Muscle layer of duodenum (tissue), 2 donors: Measurements from ENCODE around the gene TMCC3.
"Not testable (repeated sequence)": the region's sequence is repeated elsewhere in the genome, so short reads cannot be mapped to it uniquely, and the experiment has no call there.

ENCODE experiments used
- H3K27ac ChIP-seq: one replicate; pipeline ENCODE4 v1.7.0; 2013; ENCODE audit warnings: mild to moderate bottlenecking, low read length
- H3K27me3 ChIP-seq: one replicate; pipeline ENCODE4 v1.7.0; 2013; ENCODE audit warnings: low read depth, mild to moderate bottlenecking, control low read depth, low read length
- H3K36me3 ChIP-seq, 2 donors: one replicate each; pipeline ENCODE4 v1.7.0; 2013; ENCODE audit warnings: low read length in 2 of 2, control low read depth in 1 of 2, mild to moderate bottlenecking in 1 of 2; ENCODE audit not compliant: insufficient read depth in 2 of 2, control insufficient read depth in 1 of 2
- H3K4me1 ChIP-seq, 2 donors: one replicate each; pipeline ENCODE4 v1.7.0; 2013; ENCODE audit warnings: low read length in 2 of 2, mild to moderate bottlenecking in 2 of 2, control low read depth in 1 of 2, moderate library complexity in 1 of 2; ENCODE audit not compliant: insufficient read depth in 2 of 2, control insufficient read depth in 1 of 2
- H3K4me3 ChIP-seq, 2 donors: one replicate each; pipeline ENCODE4 v1.7.0; 2013; ENCODE audit warnings: low read length in 2 of 2, low read depth in 1 of 2, mild to moderate bottlenecking in 1 of 2
- H3K9me3 ChIP-seq, 2 donors: one replicate each; pipeline ENCODE4 v1.7.0; 2013; ENCODE audit warnings: low read length in 2 of 2, control low read depth in 1 of 2, mild to moderate bottlenecking in 1 of 2; ENCODE audit not compliant: control insufficient read depth in 1 of 2
- donor health status: healthy.

Gene TMCC3

GRCh38 chr12:94596596-94596995 lies 53.8 kb downstream of the TMCC3 start:
- H3K9me3 ChIP-seq = no peaks in the 10 kb centered on the region
- H3K4me3 ChIP-seq = no peak overlapping the region
- no peaks in the 10 kb centered on the region for H3K27me3 ChIP-seq
- H3K27ac ChIP-seq = no peak overlapping the region
- H3K36me3 ChIP-seq = no peaks in the 10 kb centered on the region
- H3K4me1 ChIP-seq = peaks cover 0 to 3% of the 10 kb centered on the region in 2 donors

DNA sequence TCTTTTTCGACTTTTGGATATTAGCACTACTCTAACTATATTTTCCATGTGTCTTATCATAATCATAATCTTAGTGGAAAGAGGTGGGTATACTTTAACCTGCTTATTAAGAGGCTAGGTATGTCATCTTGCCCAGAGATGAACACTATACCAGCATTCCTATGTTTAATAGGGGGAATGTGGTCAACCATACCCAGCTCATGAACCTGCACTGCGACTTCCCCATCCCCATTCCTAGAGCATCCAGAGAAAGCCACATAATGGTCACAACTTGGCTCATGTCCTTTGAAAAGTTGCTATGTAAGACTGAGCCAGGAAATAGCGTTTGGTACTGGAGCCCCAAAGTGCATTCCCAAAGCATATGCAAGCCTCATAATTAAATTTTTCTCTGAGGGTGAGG lies 55.2 kb downstream of the TMCC3 start:
- Histone ChIP-seq H3K27ac (no peak overlapping the region), H3K36me3 (no peaks in the 10 kb centered on the region), H3K27me3 (no peaks in the 10 kb centered on the region), H3K4me3 (no peak overlapping the region), H3K9me3 (no peaks in the 10 kb centered on the region), H3K4me1 (peaks cover 0 to 8% of the 10 kb centered on the region in 2 donors)

DNA sequence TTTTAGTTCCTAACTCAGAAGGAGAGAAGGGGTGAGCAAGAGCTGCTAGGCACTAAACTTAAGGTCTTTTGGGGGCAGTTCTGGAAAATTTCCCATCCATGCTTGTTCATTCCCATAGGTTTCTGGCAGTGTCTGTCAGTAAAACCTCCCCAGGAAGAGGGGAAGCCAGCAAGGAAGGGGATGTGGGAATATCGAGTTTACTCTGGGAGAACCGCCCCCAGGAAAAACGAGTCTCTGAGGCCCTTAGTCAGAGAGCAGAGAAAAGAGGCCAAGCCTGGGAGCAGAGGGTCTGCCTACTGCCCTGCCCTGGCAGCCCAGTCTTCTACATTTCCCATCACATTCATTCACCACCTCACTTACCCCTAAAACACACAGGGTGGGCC lies 55.9 kb downstream of the TMCC3 start:
- no peaks in the 10 kb centered on the region for H3K9me3 ChIP-seq
- peak overlapping the region; percentile 14 for H3K27ac ChIP-seq
- H3K27me3 ChIP-seq = no peaks in the 10 kb centered on the region
- H3K4me3 ChIP-seq = no peak overlapping the region
- H3K4me1 ChIP-seq = peaks cover 0 to 6% of the 10 kb centered on the region in 2 donors
- H3K36me3 ChIP-seq = no peaks in the 10 kb centered on the region

GRCh38 chr12:94593822-94594442 lies 56.4 kb downstream of the TMCC3 start:
- Histone ChIP-seq H3K27me3 (no peaks in the 10 kb centered on the region), H3K4me3 (no peak overlapping the region), H3K4me1 (peaks cover 0 to 6% of the 10 kb centered on the region in 2 donors), H3K36me3 (no peaks in the 10 kb centered on the region), H3K9me3 (no peaks in the 10 kb centered on the region), H3K27ac (peak overlapping the region; percentile 14)

GRCh38 chr12:94592723-94593122 lies 57.6 kb downstream of the TMCC3 start:
- H3K27me3 ChIP-seq, H3K4me3 ChIP-seq, H3K27ac ChIP-seq, H3K9me3 ChIP-seq, H3K36me3 ChIP-seq: not testable (repeated sequence)
- H3K4me1 ChIP-seq = peaks cover 1 to 13% of the 10 kb centered on the region in 2 donors

- Histone ChIP-seq H3K9me3 (no peaks in the 10 kb centered on the region), H3K4me3 (no peak overlapping the region), H3K27ac (no peak overlapping the region), H3K27me3 (no peaks in the 10 kb centered on the region), H3K36me3 (no peaks in the 10 kb centered on the region), H3K4me1 (peaks cover 8 to 18% of the 10 kb centered on the region in 2 donors)
Observed at GRCh38 chr12:94592080-94592479, 58.3 kb downstream of the TMCC3 start.

DNA sequence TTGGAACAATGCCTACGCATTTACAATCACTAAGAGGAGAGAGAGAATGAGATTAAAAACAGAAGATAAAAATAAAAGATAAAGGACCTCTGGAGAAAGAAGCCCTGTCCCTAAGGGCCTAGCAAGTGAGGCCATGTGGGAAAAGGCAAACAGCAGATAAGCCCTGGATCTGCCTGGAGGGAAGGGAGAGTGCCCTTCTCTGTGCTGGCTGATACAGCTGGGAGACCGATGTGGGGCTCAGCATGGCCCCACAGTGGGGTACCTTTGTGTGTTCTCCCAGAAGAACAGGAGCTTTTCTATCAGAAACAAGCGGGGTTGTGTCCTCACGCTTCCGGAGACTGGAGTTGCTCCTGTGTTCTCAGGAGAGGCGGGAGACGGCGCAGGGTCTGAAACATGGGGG lies 59.9 kb downstream of the TMCC3 start:
- H3K9me3 ChIP-seq = no peaks in the 10 kb centered on the region
- no peak overlapping the region for H3K27ac ChIP-seq
- H3K4me1 ChIP-seq = peaks cover 17 to 26% of the 10 kb centered on the region in 2 donors
- H3K4me3 ChIP-seq = no peak overlapping the region
- H3K27me3 ChIP-seq = no peaks in the 10 kb centered on the region
- H3K36me3 ChIP-seq = no peaks in the 10 kb centered on the region

- H3K9me3 ChIP-seq = no peaks in the 10 kb centered on the region
- peaks cover 17 to 26% of the 10 kb centered on the region in 2 donors for H3K4me1 ChIP-seq
- no peak overlapping the region for H3K27ac ChIP-seq
Observed at GRCh38 chr12:94589591-94590001, 60.8 kb downstream of the TMCC3 start.

DNA sequence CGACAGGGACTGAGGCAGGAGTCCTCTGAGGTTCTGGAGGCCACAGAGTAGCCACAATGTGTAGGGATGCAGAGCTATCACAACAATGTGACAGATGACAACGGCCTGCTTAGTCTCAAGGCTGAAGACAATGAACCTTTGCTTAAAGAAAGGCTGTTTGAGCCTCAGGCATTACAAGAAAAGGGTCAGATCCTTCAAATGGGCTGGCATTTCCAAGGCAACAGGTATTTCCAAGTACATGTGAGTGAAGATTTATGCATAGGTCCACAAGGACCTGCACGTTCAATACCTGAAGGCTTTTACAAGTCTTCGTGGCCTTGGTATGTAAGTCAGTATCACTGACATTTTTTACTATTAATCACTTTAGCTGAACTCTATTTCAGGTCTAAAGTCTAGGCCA lies 62.0 kb downstream of the TMCC3 start:
- peak overlapping the region; percentile 57 for H3K27ac ChIP-seq
- H3K4me3 ChIP-seq = no peak overlapping the region
- H3K4me1 ChIP-seq = peaks cover 17 to 26% of the 10 kb centered on the region in 2 donors
- H3K27me3 ChIP-seq = no peaks in the 10 kb centered on the region
- no peaks in the 10 kb centered on the region for H3K36me3 ChIP-seq
- no peaks in the 10 kb centered on the region for H3K9me3 ChIP-seq

More at GRCh38 chr12:94589591-94590001, 60.8 kb downstream of the TMCC3 start:
- Histone ChIP-seq H3K36me3 (no peaks in the 10 kb centered on the region), H3K27me3 (no peaks in the 10 kb centered on the region), H3K4me3 (no peak overlapping the region)

- H3K4me3 ChIP-seq = peak overlapping the region in 1 of 2 donors; percentile 4
- H3K4me1 ChIP-seq = peaks cover 17 to 26% of the 10 kb centered on the region in 2 donors
- H3K9me3 ChIP-seq = no peaks in the 10 kb centered on the region
- no peaks in the 10 kb centered on the region for H3K36me3 ChIP-seq
- peak overlapping the region; percentile 57 for H3K27ac ChIP-seq
- no peaks in the 10 kb centered on the region for H3K27me3 ChIP-seq
Observed at GRCh38 chr12:94587266-94588241, 62.8 kb downstream of the TMCC3 start.

DNA sequence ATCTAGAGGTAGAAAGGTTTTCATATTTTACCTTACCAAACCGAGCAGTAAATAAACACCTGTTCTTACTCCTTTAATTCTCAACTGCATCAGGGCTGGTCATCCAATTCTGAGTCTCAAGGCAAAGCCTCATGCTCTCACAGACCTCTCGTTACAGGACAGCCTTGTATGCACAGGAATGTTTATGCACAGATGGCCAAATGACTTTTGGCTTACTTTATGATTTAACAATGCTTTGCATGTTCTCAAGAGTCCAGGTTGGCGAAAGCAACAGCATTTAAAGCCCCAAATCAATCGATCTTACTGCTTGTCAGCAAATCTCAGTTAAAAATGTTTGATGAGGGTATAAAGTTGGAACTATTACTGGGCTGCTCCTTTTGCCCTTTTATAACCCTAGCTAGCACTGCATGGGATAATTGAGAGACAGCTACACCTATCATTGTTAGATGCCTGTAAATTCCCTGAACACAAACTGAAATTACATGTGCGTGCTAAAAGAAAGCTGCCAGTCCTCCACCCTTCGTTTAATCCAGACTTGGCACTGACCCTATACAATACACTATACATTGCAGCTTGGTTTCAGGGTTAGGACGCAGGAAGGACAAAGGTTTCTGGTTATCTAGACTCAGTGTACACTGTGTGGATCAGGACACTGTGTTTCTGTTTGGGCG lies 63.6 kb downstream of the TMCC3 start:
- peaks cover 0 to 7% of the 10 kb centered on the region in 2 donors for H3K36me3 ChIP-seq
- H3K4me1 ChIP-seq = peaks cover 17 to 26% of the 10 kb centered on the region in 2 donors
- no peaks in the 10 kb centered on the region for H3K27me3 ChIP-seq
- no peaks in the 10 kb centered on the region for H3K9me3 ChIP-seq
- H3K27ac ChIP-seq = peak overlapping the region; percentile 57
- H3K4me3 ChIP-seq = peak overlapping the region in 1 of 2 donors; percentile 4
